ENCODE results near the gene GRIK4. TPM values are rescaled to one million over a fixed set of nuclear protein-coding genes. Genes with fewer than 3 reads are reported as not detected.

Gene GRIK4
- total and polyA plus RNA-seq, 2 donors (not counting 1 experiment from before 2014, with no cell fraction given): 0.12 to 0.27 TPM

GRCh38 chr11:120608061-120608460, 96.5 kb downstream of the GRIK4 start:
- H3K4me2 ChIP-seq (replicated peaks; ENCODE audit: low read depth, low read length, poor library complexity, severe bottlenecking): no peak overlapping the region
- CTCF ChIA-PET: no interaction called here
- peaks cover 0 to 5% of the 10 kb centered on the region in 2 donors for H3K4me1 ChIP-seq (ENCODE audit: control insufficient read depth in 2 of 2, insufficient read depth in 2 of 2, low read length in 2 of 2)
- peaks cover 0 to 5% (median 0%) of the 10 kb centered on the region in 4 experiments for H3K27me3 ChIP-seq (replicated peaks in 1 of 4; ENCODE audit: control extremely low read depth in 1 of 4, control insufficient read depth in 3 of 4, insufficient read depth in 4 of 4, low read length in 3 of 4)
- no peak overlapping the region for H3K27ac Mint-ChIP-seq
- H2AFZ ChIP-seq (ENCODE audit: insufficient read depth, low read depth, low read length, poor library complexity, severe bottlenecking): no peak overlapping the region
- no peak overlapping the region for H3K4me3 ChIP-seq (ENCODE audit: control extremely low read depth in 1 of 5, extremely low read depth in 1 of 5, insufficient read depth in 1 of 5, low read depth in 2 of 5, low read length in 4 of 5)
- ATAC-seq (ENCODE audit: low read depth) (no peak), DNase-seq (no peak)
- no peaks in the 10 kb centered on the region for H3K79me2 ChIP-seq (ENCODE audit: control insufficient read depth, insufficient read depth, low read length)
- H3K9ac ChIP-seq (ENCODE audit: low read length): no peak overlapping the region
- no peaks in the 10 kb centered on the region for H4K20me1 ChIP-seq (ENCODE audit: control insufficient read depth, insufficient read depth, low read length, poor library complexity, severe bottlenecking)
- no peak overlapping the region for H3K4me3 Mint-ChIP-seq
- POLR2A ChIA-PET: no interaction called here
- H3K9me3 Mint-ChIP-seq (ENCODE audit: insufficient read depth): no peaks in the 10 kb centered on the region
- H3K36me3 ChIP-seq (replicated peaks in 1 of 2; ENCODE audit: control extremely low read depth in 1 of 2, control insufficient read depth in 1 of 2, extremely low read depth in 1 of 2, insufficient read depth in 2 of 2, low read length in 1 of 2): no peaks in the 10 kb centered on the region
- TF ChIP-seq CTCF (IDR thresholded peaks at IDR 0.05) (no peak), EZH2 (IDR thresholded peaks at IDR 0.05; ENCODE audit: borderline replicate concordance, insufficient read depth, low read depth, low read length, poor library complexity, severe bottlenecking) (no peak)
- intact Hi-C loops (cut with micrococcal nuclease): no loop called here
- H3K9me3 ChIP-seq (ENCODE audit: control extremely low read depth in 1 of 3, control insufficient read depth in 2 of 3, insufficient read depth in 1 of 3, low read length in 2 of 3): peaks cover 0 to 2% (median 0%) of the 10 kb centered on the region in 3 donors
- H3K27me3 Mint-ChIP-seq: peaks cover 20% of the 10 kb centered on the region
- peaks cover 6% of the 10 kb centered on the region for H3K4me1 Mint-ChIP-seq
- WGBS (ENCODE audit: insufficient coverage): 87% methylated on average over 2 of the region's 2 CpGs
- H3K27ac ChIP-seq (ENCODE audit: low read length in 2 of 2): no peak overlapping the region

GRCh38 chr11:120608760-120609211, 97.2 kb downstream of the GRIK4 start:
- Histone ChIP-seq H3K27ac (ENCODE audit: low read length in 2 of 2) (no peak overlapping the region), H3K36me3 (replicated peaks in 1 of 2; ENCODE audit: control extremely low read depth in 1 of 2, control insufficient read depth in 1 of 2, extremely low read depth in 1 of 2, insufficient read depth in 2 of 2, low read length in 1 of 2) (no peaks in the 10 kb centered on the region), H2AFZ (ENCODE audit: insufficient read depth, low read depth, low read length, poor library complexity, severe bottlenecking) (no peak overlapping the region), H3K4me2 (replicated peaks; ENCODE audit: low read depth, low read length, poor library complexity, severe bottlenecking) (no peak overlapping the region), H3K9me3 (ENCODE audit: control extremely low read depth in 1 of 3, control insufficient read depth in 2 of 3, insufficient read depth in 1 of 3, low read length in 2 of 3) (peaks cover 0 to 2% (median 0%) of the 10 kb centered on the region in 3 donors), H3K27me3 (replicated peaks in 1 of 4; ENCODE audit: control extremely low read depth in 1 of 4, control insufficient read depth in 3 of 4, insufficient read depth in 4 of 4, low read length in 3 of 4) (peaks cover 0 to 5% (median 0%) of the 10 kb centered on the region in 4 experiments), H3K79me2 (ENCODE audit: control insufficient read depth, insufficient read depth, low read length) (no peaks in the 10 kb centered on the region), H4K20me1 (ENCODE audit: control insufficient read depth, insufficient read depth, low read length, poor library complexity, severe bottlenecking) (no peaks in the 10 kb centered on the region), H3K4me3 (ENCODE audit: control extremely low read depth in 1 of 5, extremely low read depth in 1 of 5, insufficient read depth in 1 of 5, low read depth in 2 of 5, low read length in 4 of 5) (no peak overlapping the region), H3K9ac (ENCODE audit: low read length) (no peak overlapping the region), H3K4me1 (ENCODE audit: control insufficient read depth in 2 of 2, insufficient read depth in 2 of 2, low read length in 2 of 2) (peaks cover 0 to 11% of the 10 kb centered on the region in 2 donors)
- Mint-ChIP-seq H3K4me3 (no peak overlapping the region), H3K27ac (no peak overlapping the region), H3K4me1 (peaks cover 14% of the 10 kb centered on the region), H3K9me3 (ENCODE audit: insufficient read depth) (no peaks in the 10 kb centered on the region), H3K27me3 (peaks cover 20% of the 10 kb centered on the region)
- ChIA-PET POLR2A (interaction anchor here (0.7 kb wide), 1 partner anchor 1091 kb away, joined by 9 read pairs; no protein-coding TSS in a partner anchor), CTCF (no interaction called here)
- DNase-seq: no peak
- ATAC-seq (ENCODE audit: low read depth): no peak
- 84% methylated on average over 2 of the region's 4 CpGs for WGBS (ENCODE audit: insufficient coverage)
- TF ChIP-seq EZH2 (IDR thresholded peaks at IDR 0.05; ENCODE audit: borderline replicate concordance, insufficient read depth, low read depth, low read length, poor library complexity, severe bottlenecking) (no peak), CTCF (IDR thresholded peaks at IDR 0.05) (no peak)
- intact Hi-C loops (cut with micrococcal nuclease): no loop called here
